ENCODE measurements around the gene TMEM203.

Gene TMEM203

DNA sequence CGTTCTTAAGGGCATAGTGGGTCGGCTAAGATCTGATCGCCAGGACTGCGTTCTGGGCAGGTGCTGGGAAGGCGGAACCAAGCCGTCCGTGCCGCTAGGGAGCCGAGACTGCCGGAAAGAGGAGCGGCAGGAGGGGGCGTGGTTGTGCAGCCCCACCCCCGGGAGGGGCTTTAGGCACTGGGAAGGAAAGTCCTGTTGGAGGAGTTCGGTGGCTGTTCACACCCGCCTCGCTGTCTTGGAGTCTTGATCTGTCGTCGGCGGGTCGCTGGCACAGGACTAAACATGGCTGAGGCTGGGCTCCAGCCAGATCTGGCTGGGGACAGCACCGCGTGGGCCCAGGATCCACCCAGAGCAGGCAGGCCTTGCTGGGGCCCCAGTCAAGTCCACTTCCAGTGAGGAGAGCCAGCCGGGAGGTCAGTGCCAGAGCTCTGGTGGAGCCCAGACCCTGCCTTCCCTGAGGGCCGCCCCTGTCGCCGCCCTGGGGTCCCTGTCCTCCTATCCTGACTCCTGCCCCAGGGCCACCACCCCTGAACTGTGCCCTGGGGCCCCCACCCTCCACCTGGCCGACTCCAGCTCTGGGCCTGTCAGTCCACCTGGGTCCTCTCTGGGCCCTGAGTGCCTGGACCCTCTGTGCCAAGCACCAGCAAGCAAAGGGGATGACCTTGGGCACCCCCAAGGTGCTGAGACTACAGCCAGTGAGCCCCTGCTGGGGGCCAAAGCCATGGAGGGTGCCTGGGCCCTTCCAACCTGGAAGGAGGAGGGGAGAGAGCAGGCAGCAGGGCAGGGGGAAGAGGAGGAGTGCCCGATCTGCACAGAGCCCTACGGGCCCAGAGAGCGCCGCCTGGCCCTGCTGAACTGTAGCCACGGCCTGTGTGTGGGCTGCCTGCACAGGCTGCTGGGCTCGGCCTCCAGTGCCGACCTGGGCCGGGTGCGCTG, 12.1 kb upstream of the TMEM203 start:
- DNase-seq, result no peak

DNA sequence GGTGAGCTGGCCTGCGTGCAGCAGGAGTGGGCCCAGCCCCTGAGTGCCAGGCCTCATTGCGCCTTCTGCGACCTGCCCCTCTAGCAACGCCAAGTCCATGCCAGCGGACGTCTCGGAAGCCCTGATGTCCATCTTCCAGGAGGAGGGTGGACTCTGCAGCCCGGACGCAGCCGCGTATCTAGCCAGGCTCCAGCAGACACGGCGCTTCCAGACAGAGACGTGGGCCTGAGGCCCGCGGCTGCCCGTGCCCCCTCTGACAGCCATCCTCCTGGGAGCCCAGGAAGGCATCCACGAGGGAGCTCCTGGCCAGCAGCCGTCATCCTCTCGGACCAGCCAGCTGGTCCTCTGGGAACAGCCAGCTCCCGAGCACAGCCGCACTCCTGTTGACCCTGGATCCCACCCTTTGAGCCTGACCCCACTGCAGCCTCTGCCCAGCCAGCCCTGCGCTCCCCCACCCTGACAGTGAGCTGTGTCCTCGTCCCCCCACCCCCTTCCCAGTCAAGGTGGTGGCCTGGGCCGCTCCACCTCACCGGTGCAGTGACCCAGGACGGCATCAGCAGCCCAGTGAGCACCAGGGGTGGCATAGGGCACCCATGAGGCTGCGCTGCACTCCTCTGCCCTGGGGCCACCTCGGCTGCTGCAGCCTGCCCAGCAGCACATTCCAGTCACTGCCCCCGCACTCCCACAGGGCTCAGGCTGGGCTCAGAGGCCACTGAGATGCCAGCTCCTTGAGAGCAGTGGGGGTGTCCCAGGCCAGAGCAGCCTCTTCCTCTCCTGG, 10.9 kb upstream of the TMEM203 start:
- no peak for DNase-seq

DNA sequence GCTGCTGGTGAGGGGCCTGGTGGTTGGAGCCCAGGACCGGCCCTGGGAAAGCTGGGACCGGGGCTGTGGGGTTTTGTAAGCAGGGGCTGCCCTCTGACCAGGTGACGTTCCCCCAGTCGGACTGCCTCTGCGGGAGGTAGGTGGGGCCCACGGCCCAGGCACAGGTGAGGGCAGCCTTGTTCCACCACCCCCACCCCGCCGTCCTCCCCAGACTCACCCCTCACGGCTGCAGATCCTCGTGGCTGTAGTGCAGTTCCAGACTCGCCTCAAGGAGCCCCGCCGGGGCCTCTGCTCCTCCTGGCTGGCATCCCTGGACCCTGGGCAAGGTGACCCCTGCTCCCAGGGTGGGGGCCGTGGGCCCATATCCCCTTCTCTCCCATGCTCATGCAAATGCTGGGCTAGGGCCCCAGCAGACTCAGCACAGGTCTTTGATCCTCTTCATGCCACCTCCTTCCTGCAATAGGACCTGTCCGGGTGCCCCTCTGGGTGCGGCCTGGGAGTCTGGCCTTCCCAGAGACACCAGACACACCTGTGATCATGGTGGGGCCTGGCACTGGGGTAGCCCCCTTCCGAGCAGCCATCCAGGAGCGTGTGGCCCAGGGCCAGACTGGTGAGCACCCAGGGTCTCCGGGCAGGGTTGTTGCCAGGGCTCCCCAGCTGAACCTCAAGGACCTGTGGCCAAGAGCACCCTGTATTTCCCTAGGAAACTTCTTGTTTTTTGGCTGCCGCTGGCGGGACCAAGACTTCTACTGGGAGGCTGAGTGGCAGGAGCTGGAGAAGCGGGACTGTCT, 9.9 kb upstream of the TMEM203 start:
- no peak for DNase-seq

DNA sequence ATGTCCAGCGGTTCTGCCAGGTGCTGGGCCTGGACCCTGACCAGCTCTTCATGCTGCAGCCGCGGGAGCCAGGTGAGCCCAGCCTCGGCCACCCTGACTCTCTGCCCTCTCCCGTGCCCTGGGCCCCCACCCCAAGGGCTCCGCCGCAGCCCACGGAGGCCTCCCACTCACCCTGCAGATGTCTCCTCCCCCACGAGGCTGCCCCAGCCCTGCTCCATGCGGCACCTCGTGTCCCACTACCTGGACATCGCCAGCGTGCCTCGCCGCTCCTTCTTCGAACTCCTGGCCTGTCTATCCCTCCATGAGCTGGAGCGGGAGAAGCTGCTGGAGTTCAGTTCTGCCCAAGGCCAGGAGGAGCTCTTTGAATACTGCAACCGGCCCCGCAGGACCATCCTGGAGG, 9.2 kb upstream of the TMEM203 start:
- DNase-seq, result no peak

DNA sequence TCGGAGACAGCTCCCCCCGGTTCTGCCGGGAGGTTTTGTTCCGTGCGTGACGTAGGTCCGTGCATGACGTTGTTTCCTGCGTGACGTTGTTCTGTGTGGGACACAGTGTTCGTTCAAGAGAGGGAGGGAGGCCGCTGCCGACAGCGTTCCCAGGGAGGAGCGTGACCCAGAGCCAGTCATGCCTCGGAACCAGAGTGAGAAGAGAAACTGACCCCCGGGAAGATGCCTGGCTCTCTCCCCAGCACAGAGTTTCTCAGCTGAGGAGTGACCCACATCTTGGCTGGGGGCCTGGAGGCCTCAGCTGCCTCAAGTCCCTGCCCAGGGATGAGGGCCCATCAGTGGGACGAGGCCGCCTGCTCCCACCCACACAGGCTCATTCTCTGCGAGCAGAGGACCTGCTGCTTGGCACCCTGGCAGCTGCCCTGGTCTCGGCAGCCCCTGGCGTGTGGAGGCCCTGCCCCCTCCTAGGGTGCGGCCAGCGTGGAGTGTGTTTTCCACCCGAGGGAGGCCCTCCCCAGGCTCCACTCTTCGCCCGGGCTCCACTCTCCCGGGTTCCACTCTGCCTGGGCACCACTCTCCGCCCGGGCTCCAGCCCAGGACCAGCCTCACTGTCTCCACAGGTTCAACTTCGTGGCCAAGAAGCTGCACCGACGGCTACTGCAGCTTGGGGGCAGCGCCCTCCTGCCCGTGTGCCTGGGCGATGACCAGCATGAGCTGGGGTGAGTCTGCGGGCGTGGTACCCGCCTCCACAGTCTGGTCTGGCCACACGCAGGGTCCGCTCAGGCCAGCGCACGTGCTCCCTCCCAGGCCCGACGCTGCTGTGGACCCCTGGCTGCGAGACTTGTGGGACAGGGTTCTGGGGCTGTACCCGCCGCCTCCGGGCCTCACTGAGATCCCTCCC, 8.0 kb upstream of the TMEM203 start:
- DNase-seq, result no peak

DNA sequence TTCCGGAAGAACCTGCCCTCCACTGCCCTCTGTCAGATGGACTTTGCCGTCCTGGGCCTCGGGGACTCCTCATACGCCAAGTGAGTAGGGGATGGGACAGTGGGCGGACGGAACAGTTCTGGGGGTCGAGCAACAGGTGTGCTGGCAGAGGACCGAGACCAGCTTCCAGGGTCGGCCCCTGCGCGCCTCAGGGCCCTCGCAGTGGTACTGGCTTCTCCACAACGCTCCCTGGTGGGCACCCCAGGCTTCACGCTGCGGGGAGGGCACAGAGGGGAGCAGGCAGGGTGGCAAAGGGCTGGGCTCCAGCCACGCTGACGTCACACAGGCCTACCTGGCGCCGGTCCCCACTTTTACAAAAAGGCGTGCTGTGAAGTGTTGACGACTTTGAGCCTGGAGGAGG, 7.1 kb upstream of the TMEM203 start:
- no peak for DNase-seq

DNA sequence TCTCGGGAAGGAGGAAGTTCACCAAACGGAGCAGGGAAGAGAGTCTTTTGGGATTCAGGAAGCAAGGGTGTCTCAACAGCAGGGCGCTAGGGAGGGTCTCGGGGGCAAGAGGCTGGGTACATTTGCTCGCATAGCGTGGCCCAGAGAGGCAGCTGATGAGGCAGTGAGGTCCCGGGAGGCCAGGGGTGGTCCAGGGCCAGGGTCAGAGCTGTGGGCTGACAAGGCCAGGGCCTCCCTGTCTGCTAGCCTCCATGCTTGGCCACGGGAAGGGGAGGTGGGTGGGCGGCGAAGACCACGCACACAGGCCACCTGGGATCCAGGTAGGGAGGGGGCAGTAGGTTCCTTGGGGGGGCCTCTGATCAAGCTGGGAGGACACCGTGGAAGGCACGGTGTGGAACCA, 6.1 kb upstream of the TMEM203 start:
- DNase-seq, result no peak

DNA sequence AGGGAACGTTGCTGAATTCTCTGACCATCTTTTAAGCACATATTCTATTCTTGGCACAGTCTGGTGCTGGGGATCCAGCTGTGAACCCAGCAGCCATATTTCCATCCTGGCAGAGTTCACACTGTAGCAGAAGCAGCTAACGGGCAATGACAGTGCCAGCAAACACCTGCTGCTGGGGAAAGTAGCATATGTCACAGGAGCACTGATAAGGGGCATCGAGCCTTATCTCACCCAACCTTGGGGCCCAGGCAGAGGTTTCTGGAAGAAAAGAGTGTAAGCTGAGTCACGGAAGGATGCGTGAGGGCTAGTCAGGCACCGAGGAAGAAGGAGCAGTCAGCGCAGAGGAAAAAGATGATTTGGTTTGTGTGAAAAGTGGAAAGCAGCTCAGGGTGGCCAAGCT, 1.2 kb upstream of the TMEM203 start:
- DNase-seq, result no peak

DNA sequence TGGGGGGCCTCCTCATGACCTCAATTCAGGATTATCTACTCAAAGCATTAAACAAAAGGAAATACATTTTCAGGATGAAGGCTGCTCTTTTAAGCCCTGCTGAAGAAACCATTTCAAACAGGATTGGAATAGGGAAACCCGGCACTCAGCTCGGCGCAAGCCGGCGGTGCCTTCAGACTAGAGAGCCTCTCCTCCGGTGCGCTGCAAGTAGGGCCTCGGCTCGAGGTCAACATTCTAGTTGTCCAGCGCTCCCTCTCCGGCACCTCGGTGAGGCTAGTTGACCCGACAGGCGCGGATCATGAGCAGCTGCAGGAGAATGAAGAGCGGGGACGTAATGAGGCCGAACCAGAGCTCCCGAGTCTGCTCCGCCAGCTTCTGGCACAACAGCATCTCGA, 720 bp downstream of the TMEM203 start:
- no peak for DNase-seq

DNA sequence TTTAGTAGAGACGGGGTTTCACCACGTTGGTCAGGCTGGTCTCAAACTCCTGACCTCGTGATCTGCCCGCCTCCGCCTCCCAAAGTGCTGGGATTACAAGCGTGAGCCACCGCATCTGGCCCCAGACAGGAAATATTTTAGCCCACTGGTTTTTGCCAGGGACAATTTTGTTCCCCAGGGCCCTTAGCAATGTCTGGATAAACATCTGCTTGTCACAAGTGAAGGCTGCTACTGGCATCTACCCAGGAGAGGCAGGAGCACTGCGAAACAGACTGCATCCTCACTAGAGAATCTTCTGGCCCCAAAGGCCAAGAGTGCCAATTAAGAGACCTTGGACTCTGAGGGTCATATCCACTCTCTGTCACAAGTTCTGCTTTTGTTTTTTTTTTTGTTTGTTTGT, 2.5 kb downstream of the TMEM203 start:
- DNase-seq, result no peak

DNA sequence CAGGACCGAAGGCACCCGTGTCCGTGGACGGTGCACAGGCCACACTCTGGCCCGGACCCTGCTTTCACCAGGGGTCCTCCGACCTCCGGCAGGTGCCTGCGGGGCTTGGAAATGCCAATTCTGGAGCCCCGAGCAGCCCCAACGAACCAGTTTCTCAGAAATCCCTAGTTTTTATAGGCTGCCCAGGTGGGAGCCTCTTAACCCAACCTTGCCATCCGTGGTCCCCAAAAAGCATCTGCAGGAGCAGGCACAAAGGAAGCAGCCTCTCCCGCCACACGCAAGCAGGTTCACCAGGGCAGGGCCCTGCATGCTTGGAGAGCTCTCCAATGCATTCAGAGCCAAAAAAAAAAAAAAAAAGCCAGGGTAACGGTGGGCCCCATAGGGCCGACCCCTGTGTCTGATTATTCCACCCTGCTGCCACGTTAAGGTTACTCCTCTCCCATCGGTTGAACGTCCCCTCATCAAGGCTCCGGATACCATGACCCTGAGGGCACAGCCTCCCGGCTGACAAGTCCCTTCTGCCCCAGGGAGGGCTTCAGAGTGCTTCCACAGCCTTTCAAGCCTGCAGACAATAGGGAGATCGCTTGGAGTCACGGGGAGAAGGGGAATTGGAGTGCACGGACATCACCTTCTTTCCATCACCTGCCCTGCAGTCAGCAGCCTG, 4.1 kb downstream of the TMEM203 start:
- no peak for DNase-seq

DNA sequence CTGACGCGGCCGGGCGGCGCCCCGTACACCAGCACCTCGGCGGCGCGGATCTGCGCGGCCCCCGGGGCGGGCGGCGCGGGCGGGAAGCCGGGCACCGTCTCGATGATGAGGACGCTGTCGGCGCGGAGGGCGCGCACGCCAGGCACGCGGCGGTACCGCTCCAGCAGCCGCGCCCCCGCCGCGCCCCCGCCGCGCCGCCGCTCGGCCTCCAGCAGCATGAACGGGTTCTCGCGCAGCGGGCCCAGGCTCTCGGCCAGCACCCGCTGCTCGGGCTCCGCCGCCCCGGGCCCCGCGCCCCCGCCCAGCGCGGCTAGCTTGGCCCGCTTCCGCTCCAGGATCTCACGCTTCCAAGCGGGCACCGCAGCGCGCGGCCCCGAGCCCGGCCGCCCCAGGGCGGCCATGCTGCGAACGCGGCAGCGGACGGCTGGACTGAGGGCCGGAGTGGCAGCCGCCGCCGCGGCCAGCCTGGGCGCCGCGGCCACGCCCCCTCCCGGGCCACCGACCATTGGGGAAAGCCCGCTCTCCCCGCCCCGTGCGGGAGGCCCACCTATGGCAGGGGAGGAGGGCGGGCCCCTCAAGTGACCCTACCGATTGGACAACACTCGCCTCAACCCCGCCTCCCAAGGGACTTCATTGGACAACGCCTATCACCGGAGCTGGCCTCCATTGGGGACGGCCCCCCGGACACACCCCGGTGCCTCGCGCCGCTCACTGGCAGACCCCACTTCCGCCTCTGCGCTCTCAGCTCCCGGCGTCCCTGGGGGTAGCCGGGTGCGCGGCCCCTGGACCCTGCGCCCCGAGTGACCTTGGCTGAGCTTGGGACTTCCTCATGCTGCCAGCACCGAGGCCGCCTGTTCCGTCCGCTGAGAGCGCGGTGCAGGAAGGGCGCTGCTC, 4.9 kb downstream of the TMEM203 start, which contains the start of gene TPRN:
TSS of gene TPRN (minus strand) at position 431 of the 894 bp plus-strand sequence. CDS start at position 401, 30 bp downstream.
- peak; percentile 94 to 98 (median 96) for DNase-seq

DNA sequence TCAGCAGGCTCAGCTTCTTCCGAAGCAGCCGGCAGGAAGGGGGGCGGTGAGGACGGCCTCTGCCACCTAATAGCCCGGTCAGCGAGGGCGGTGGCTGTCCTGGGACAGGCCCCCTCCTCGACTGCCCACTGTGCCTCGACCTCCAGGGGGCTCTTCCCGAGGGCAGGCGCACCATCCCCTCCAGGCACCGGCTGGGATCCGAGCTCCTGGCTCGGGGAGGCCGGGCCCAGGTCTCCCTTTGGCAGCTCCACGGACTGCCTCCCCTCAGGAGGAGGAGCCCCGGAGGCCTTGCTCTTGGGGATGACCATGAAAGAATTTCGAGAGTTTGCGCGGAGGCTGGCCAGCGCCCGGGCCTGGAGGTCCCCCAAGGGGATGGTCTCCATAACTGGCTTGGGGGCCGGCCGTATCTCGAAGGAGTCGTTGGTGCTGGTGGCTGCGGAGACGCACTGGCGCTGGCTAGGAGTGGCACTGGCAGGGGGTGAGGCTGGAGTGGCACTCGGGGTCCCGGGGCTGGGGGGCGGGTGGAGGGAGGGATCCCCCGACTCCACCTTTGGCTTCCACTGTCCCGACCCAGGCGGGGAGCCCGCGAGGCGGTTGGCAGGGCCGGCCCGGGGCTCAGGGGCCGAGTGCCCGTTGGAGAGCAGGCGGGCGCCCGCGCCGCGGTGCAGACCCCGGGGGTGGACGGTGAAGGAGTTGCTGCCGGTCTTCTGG, 5.9 kb downstream of the TMEM203 start:
- DNase-seq, result peak in 1 of 6 experiments; percentile 12

DNA sequence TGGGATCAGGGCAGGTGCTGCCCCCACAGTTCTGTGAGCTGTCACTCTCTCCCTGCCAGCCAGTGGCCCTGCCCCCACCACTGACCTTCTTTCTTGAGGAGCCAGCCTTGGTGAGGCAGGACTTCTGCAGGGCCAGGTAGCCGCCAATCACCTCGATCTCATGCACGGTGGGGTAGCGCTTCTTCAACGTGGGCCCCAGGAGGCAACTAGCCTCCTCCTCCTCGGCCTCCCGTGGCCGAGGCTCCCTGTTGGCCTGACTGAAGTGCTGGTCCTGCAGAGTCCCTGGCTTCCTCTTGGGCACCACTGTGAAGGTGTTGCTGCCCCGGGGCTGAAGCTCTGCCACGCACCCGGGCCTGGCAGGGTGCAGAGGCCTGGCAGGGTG, 6.6 kb downstream of the TMEM203 start:
- DNase-seq, result no peak

DNA sequence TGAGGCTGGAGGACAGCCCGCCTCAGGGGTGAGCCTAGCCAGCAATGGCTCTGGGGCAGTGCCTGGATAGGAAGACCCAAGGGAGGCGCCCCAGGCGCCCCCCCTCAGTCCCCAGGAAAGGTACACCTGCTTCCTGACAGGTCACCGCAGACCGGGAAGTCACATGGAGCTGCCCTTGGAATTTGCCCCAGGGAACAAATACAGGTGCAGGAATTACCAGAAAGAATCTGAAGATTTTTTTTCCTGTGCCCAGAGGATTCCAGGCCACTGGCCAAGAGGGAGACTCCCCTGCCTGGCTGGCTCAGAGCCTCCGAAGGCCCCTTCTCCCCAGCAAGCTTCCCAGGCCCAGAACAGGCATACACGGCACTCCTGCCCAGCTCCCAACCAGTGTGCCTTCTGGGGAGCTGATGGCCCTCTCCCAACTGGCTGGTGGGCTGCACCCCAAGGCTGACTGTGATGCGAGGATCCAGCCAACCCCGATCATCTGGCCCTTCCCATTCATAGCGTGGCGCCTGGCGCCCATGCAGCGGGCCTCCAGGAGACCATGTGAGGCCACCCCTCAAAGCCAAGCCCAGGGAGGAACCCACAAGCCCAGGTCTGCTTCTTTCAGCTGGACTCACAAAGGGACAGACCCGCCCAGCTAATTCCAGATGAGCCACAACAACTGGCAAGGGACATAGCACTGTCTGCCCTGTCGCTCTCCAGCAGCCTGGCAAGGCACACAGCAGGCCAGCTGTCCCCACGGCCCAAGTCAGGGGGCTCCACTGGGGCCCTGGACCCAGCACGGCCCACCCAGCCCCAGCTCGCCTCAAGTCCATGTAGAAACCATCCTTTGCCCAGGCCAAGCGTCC, 7.2 kb downstream of the TMEM203 start:
- DNase-seq, result no peak

DNA sequence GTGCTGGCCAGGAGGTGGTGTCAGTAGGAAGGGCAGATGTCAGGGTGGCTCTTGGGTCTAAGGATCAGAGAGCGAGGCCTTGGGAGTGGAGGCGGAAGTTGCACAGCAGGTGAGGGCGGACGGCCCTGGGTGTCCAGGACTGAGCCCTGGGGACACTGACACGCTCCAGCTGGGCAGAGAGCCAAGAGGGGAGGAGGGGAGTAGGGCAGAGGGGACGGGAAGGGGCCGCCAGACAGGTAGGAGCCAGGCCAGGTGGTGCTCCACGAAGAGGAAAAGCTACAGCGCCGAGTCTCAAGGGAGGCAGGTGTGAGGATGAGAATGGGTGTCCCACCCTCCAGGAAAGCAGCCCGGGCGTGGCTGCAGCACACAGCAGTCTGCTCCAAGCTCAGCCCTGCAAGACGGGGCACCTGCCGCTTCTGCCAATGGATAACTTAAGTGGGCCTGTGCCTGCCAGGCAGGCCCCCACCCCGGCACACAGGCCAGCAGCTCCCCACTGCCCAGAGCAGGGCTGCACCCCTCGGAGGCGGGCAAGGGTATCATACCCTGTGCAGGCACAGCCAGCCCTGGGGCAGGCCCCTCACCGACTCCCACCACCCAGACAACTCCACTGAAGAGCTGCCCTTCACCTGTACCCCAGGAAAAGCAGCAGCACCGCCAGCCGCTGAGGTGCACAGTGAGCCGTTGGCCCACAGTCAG, 9.8 kb downstream of the TMEM203 start:
- DNase-seq, result no peak

DNA sequence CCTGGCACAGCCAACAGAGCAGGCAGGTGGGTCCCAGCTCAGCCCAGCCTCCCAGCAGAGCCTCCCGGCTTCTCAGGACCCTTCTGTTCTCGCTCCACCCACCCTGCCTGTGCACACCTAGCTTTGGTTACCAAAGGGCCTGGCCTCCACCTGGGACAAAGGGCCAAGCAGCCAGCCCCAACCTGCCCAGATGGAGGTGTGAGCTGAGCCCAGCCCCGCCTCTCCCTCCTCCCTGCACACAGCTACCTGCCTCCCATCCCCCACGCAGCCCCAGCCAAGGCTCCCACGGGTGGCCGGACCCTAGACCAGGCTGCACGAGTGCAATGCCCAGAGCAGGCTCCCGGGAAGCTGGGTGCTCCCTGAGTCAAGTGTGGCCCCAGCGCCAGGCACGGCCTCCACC, 10.5 kb downstream of the TMEM203 start:
- DNase-seq, result no peak

DNA sequence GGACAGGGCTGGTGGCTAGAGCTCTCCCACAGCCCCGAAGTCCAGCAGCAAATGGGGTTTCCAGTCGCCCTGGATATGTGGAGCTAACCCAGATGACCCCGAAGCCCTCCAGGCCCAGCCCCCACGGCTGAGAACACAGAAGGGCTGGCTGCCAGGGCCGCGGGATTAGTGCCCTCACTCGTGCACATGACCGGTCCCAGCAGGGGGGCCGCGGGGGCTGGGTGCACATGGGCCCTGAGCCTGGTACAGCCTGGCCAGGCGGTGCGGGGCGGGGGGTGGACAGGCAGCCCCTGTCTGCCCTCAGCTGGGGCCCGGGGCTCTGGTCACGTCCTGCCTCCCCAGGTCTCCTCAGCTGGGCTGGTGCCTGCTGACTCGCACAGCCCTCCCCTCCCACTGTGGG, 11.1 kb downstream of the TMEM203 start:
- no peak for DNase-seq

Data from stimulated activated naive CD4-positive, alpha-beta T cell (primary cell).